Measurements from ENCODE around the gene UXS1.

DNA sequence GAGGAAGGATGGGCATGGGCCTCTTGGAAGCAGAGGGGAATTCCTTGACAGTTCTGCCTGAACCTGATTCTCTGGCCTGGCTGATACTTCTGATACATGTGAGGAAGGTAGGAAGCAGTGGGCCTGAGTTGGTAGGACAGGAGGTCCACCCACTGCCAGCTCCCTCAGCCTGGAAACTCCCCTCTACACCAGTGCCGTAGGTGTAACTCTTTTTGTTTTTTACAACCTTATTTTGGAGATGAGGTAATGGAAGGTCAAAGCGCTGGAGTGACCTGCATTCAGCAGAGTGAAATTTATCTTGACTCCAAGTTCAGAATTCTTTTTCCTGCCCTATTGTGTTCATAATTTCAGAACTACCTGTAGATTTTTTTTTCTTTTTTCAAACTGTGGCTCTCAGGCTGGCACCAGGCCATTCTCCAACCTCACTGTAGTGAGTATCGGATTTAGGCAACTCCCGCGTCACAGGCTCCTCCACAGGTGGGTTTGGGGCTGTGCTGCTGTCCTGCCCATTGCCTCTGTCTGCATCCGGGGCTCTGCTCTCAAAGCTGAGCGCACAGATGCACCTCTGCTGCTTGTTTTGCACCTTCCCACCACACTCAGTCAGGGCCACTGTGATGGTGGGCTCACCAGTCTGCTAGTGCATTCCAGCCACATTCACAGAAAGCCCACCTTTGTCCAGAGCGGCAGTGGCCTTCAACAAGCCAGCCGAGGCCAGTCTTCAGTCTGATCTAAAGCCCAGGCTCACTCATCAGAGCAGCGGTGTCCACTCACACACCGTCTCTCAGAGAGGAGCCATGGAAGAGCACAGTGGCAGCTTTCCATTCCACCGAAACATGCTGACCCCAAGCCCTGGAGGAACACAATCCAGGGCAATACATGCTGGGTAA is 87.2 kb downstream of the UXS1 start:
- TF ChIP-seq, protein P1, sequence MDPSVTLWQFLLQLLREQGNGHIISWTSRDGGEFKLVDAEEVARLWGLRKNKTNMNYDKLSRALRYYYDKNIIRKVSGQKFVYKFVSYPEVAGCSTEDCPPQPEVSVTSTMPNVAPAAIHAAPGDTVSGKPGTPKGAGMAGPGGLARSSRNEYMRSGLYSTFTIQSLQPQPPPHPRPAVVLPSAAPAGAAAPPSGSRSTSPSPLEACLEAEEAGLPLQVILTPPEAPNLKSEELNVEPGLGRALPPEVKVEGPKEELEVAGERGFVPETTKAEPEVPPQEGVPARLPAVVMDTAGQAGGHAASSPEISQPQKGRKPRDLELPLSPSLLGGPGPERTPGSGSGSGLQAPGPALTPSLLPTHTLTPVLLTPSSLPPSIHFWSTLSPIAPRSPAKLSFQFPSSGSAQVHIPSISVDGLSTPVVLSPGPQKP (CRISPR knock-in tag; IDR thresholded peaks at IDR 0.05) = no peak
- TF ChIP-seq MAZ (CRISPR knock-in tag; conservative IDR thresholded peaks at IDR 0.05 in 1 of 2, IDR thresholded peaks at IDR 0.05 in 1 of 2) (no peak), ZNF274 (IDR thresholded peaks at IDR 0.05; ENCODE audit: borderline replicate concordance, low read depth, low read length) (no peak), POLR2AphosphoS5 (IDR thresholded peaks at IDR 0.05; ENCODE audit: control insufficient read depth, insufficient read depth, low read depth, low read length) (no peak), CBFA2T3 (IDR thresholded peaks at IDR 0.05) (no peak), HNRNPH1 (optimal IDR thresholded peaks at IDR 0.05; ENCODE audit: low read depth, low read length) (no peak), BRD4 (IDR thresholded peaks at IDR 0.05) (no peak), POLR2A (conservative IDR thresholded peaks at IDR 0.05) (no peak), CSDE1 (IDR thresholded peaks at IDR 0.05) (no peak), POLR2G (IDR thresholded peaks at IDR 0.05; ENCODE audit: low read depth, low read length) (no peak)
- TF ChIP-seq, protein P2, sequence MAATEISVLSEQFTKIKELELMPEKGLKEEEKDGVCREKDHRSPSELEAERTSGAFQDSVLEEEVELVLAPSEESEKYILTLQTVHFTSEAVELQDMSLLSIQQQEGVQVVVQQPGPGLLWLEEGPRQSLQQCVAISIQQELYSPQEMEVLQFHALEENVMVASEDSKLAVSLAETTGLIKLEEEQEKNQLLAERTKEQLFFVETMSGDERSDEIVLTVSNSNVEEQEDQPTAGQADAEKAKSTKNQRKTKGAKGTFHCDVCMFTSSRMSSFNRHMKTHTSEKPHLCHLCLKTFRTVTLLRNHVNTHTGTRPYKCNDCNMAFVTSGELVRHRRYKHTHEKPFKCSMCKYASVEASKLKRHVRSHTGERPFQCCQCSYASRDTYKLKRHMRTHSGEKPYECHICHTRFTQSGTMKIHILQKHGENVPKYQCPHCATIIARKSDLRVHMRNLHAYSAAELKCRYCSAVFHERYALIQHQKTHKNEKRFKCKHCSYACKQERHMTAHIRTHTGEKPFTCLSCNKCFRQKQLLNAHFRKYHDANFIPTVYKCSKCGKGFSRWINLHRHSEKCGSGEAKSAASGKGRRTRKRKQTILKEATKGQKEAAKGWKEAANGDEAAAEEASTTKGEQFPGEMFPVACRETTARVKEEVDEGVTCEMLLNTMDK (IDR thresholded peaks at IDR 0.05; ENCODE audit: borderline replicate concordance, insufficient read depth, low read depth, low read length, poor library complexity, severe bottlenecking) = no peak
- TF ChIP-seq, protein P3, sequence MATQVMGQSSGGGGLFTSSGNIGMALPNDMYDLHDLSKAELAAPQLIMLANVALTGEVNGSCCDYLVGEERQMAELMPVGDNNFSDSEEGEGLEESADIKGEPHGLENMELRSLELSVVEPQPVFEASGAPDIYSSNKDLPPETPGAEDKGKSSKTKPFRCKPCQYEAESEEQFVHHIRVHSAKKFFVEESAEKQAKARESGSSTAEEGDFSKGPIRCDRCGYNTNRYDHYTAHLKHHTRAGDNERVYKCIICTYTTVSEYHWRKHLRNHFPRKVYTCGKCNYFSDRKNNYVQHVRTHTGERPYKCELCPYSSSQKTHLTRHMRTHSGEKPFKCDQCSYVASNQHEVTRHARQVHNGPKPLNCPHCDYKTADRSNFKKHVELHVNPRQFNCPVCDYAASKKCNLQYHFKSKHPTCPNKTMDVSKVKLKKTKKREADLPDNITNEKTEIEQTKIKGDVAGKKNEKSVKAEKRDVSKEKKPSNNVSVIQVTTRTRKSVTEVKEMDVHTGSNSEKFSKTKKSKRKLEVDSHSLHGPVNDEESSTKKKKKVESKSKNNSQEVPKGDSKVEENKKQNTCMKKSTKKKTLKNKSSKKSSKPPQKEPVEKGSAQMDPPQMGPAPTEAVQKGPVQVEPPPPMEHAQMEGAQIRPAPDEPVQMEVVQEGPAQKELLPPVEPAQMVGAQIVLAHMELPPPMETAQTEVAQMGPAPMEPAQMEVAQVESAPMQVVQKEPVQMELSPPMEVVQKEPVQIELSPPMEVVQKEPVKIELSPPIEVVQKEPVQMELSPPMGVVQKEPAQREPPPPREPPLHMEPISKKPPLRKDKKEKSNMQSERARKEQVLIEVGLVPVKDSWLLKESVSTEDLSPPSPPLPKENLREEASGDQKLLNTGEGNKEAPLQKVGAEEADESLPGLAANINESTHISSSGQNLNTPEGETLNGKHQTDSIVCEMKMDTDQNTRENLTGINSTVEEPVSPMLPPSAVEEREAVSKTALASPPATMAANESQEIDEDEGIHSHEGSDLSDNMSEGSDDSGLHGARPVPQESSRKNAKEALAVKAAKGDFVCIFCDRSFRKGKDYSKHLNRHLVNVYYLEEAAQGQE (IDR thresholded peaks at IDR 0.05; ENCODE audit: borderline replicate concordance) = no peak
- TF ChIP-seq, protein P3 (CRISPR knock-in tag; IDR thresholded peaks at IDR 0.05; ENCODE audit: low read depth) = no peak
- TF ChIP-seq, protein P4, sequence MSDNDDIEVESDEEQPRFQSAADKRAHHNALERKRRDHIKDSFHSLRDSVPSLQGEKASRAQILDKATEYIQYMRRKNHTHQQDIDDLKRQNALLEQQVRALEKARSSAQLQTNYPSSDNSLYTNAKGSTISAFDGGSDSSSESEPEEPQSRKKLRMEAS (CRISPR knock-in tag; IDR thresholded peaks at IDR 0.05) = no peak
- TF ChIP-seq, protein P5, sequence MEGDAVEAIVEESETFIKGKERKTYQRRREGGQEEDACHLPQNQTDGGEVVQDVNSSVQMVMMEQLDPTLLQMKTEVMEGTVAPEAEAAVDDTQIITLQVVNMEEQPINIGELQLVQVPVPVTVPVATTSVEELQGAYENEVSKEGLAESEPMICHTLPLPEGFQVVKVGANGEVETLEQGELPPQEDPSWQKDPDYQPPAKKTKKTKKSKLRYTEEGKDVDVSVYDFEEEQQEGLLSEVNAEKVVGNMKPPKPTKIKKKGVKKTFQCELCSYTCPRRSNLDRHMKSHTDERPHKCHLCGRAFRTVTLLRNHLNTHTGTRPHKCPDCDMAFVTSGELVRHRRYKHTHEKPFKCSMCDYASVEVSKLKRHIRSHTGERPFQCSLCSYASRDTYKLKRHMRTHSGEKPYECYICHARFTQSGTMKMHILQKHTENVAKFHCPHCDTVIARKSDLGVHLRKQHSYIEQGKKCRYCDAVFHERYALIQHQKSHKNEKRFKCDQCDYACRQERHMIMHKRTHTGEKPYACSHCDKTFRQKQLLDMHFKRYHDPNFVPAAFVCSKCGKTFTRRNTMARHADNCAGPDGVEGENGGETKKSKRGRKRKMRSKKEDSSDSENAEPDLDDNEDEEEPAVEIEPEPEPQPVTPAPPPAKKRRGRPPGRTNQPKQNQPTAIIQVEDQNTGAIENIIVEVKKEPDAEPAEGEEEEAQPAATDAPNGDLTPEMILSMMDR (IDR thresholded peaks at IDR 0.05 in 2 of 3, conservative IDR thresholded peaks at IDR 0.05 in 1 of 3; ENCODE audit: insufficient read depth in 2 of 3, low read depth in 1 of 3, low read length in 3 of 3) = no peak

Measured in K562 (cell line).